Stomach (tissue), 9 donors: Measurements from ENCODE around the gene PDGFD. TPM values are rescaled to one million over a fixed set of nuclear protein-coding genes. Genes with fewer than 3 reads are reported as not detected.

ENCODE experiments used
- DNase-seq, 2 donors: peaks; one replicate each; pipeline versions ENCODE4 v3.0.0 to v3.0.0-alpha.2; 2013 to 2019
- H3K27ac ChIP-seq, 5 donors: fragments of 200-600 bp in 4 of 5; sonication (generic) in 4 of 5; one replicate each; pipeline ENCODE4 v1.5.1; 2013 to 2019; ENCODE audit warnings: mild to moderate bottlenecking in 1 of 5, moderate library complexity in 1 of 5
- H3K27me3 ChIP-seq, 3 donors: fragments of 200-600 bp; sonication (generic); one replicate each; pipeline ENCODE4 v1.5.1; 2017 to 2019; ENCODE audit warnings: mixed run types in 1 of 3
- H3K36me3 ChIP-seq, 4 donors: fragments of 200-600 bp; sonication (generic); 1 replicate in 3 of 4; 2 replicates in 1 of 4; pipeline ENCODE4 v1.5.1; 2016 to 2019
- H3K4me1 ChIP-seq, 4 donors: fragments of 200-600 bp; sonication (generic); one replicate each; pipeline ENCODE4 v1.5.1; 2016 to 2019
- H3K4me3 ChIP-seq, 4 donors: fragments of 200-600 bp; sonication (generic) in 3 of 4; one replicate each; pipeline ENCODE4 v1.5.1; 2016 to 2019; ENCODE audit warnings: mild to moderate bottlenecking in 1 of 4
- H3K9me3 ChIP-seq, 4 donors: fragments of 200-600 bp; sonication (generic); one replicate each; pipeline ENCODE4 v1.5.1; 2016 to 2019
- EP300 ChIP-seq: sonication (generic); formaldehyde crosslinking; IDR thresholded peaks from one replicate; pipeline ENCODE4 v1.6.1; 2017; ENCODE audit warnings: antibody characterized with exemption
- POLR2A ChIP-seq, 4 donors: fragments of 450-650 bp; IDR thresholded peaks; one replicate each; pipeline ENCODE4 v1.6.1; 2016; ENCODE audit warnings: antibody characterized with exemption in 4 of 4, control low read depth in 2 of 4, mild to moderate bottlenecking in 1 of 4, moderate library complexity in 1 of 4
- POLR2AphosphoS5 ChIP-seq, 3 donors: sonication (generic); formaldehyde crosslinking; IDR thresholded peaks; one replicate each; pipeline ENCODE4 v1.6.1; 2016; ENCODE audit warnings: antibody characterized with exemption in 3 of 3
- WGBS, 5 donors: extraction: QIAGEN DNeasy Blood & Tissue Kit in 3 of 5; methylation state at CpG; one replicate each; pipeline versions ENCODE4 v1.1.5 to v1.1.7; 2013 to 2018; 5-methylcytosine and 5-hydroxymethylcytosine counted together
- intact Hi-C: fragments of 100-400 bp; cut with DNase I; formaldehyde crosslinking; loops from one replicate; pipeline ENCODE4 v1.15.1; 2023; ENCODE audit warnings: low total_unique reads
- polyA plus RNA-seq, 3 donors: library from polyadenylated mRNA; stranded (reverse); fragments of 200-250 nt; gene quantifications; one replicate each; pipeline ENCODE4 v1.2.3, GENCODE V29; 2013
- total RNA-seq, 5 donors: library from RNA; depleted of rRNA; stranded (reverse); fragments of >200 nt; gene quantifications; one replicate each; pipeline versions ENCODE4 v1.1.0 to v1.2.3, GENCODE V29; 2014 to 2016
- TF ChIP-seq, protein P1 (sequence below), 7 experiments: fragments of 450-650 bp in 4 of 7; fragments of 200-600 bp in 3 of 7; sonication (generic) in 3 of 7; IDR thresholded peaks; one replicate each; pipeline ENCODE4 v1.5.1; 2016 to 2019; ENCODE audit warnings: antibody characterized with exemption in 7 of 7, control low read depth in 2 of 7, mild to moderate bottlenecking in 1 of 7
- donor health status: healthy with polysubstance abuse.
- donor health status: Bipolar disorder and iron deficiency.
- donor health status: healthy.

Gene PDGFD
- total and polyA plus RNA-seq, 8 donors: 2.4 to 41.5 (median 9.0) TPM; not detected in 1

- H3K27me3 ChIP-seq: no peaks in the 10 kb centered on the region
- no peak overlapping the region for H3K4me3 ChIP-seq
- intact Hi-C loops: no loop called here
- H3K27ac ChIP-seq: no peak overlapping the region
- no peak for DNase-seq
- TF ChIP-seq POLR2AphosphoS5 (IDR thresholded peaks at IDR 0.05) (no peak), POLR2A (IDR thresholded peaks at IDR 0.05) (no peak), EP300 (no peak)
- TF ChIP-seq, protein P1, sequence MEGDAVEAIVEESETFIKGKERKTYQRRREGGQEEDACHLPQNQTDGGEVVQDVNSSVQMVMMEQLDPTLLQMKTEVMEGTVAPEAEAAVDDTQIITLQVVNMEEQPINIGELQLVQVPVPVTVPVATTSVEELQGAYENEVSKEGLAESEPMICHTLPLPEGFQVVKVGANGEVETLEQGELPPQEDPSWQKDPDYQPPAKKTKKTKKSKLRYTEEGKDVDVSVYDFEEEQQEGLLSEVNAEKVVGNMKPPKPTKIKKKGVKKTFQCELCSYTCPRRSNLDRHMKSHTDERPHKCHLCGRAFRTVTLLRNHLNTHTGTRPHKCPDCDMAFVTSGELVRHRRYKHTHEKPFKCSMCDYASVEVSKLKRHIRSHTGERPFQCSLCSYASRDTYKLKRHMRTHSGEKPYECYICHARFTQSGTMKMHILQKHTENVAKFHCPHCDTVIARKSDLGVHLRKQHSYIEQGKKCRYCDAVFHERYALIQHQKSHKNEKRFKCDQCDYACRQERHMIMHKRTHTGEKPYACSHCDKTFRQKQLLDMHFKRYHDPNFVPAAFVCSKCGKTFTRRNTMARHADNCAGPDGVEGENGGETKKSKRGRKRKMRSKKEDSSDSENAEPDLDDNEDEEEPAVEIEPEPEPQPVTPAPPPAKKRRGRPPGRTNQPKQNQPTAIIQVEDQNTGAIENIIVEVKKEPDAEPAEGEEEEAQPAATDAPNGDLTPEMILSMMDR (IDR thresholded peaks at IDR 0.05): no peak
- no peaks in the 10 kb centered on the region for H3K36me3 ChIP-seq
- H3K4me1 ChIP-seq: no peaks in the 10 kb centered on the region
- H3K9me3 ChIP-seq: no peaks in the 10 kb centered on the region
- WGBS, 5 donors: 74 to 91% (median 76%) methylated on average over 2 of the region's 2 CpGs
Measured at GRCh38 chr11:103875855-103876510, 288.0 kb downstream of the PDGFD start.

DNA sequence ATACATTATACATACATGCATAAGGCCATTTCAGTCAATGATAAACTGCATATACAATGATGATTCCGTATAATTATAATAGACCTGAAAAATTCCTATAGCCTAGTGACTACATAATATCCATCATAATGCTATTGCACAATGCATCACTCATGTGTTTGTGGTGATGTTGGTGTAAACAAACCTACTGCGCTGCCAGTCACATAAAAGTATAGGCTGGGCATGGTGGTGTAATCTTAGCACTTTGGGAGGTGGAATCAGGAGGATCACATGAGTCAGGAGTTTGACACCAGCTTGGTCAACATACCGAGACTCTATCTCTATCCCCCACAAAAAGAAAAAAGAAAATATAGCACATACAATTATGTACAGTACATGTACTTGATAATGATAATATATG lies 291.2 kb downstream of the PDGFD start:
- H3K4me1 ChIP-seq: no peaks in the 10 kb centered on the region
- no peaks in the 10 kb centered on the region for H3K27me3 ChIP-seq
- H3K27ac ChIP-seq: no peak overlapping the region
- 76 to 97% (median 92%) methylated on average over 3 of the region's 3 CpGs for WGBS, 5 donors
- no peaks in the 10 kb centered on the region for H3K36me3 ChIP-seq
- intact Hi-C loops: no loop called here
- no peaks in the 10 kb centered on the region for H3K9me3 ChIP-seq
- no peak for TF ChIP-seq POLR2A (IDR thresholded peaks at IDR 0.05)
- no peak for DNase-seq
- H3K4me3 ChIP-seq: no peak overlapping the region

DNA sequence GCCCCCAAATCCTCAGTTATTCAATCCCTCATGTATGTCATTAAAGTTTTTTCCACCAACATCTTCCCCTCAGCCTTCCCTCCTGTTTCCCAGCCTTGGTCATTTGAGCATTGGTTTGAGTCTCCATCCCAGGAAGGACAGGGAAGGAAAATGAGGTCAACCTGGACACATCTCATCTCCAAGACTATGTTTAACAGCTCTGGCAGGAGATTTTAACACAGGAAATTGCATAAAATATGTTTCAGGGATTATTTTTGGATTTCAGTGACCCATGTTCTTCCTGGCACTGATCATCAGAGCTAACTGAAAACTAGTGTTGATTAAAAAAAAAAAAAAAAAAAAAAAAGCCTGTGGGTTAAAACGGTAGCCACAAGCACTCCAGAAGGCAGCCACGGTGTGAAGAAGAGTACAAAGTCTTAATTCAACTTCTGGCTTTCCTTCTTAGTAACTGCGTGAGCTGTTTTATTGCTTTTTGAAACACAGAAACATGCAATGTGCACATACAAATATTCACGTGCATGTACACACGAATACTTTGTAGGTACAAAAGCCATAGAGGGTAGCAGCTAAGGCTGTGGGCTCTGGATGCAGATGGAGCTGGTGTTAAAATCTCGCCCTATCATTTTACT lies 291.9 kb downstream of the PDGFD start:
- TF ChIP-seq POLR2AphosphoS5 (IDR thresholded peaks at IDR 0.05): no peak
- no peak for TF ChIP-seq POLR2A (IDR thresholded peaks at IDR 0.05)
- TF ChIP-seq EP300: no peak
- TF ChIP-seq, protein P1 (IDR thresholded peaks at IDR 0.05): no peak
- Histone ChIP-seq H3K4me1 (no peaks in the 10 kb centered on the region), H3K27ac (no peak overlapping the region), H3K36me3 (no peaks in the 10 kb centered on the region), H3K9me3 (no peaks in the 10 kb centered on the region), H3K27me3 (no peaks in the 10 kb centered on the region), H3K4me3 (no peak overlapping the region)
- 66 to 78% (median 75%) methylated on average over 6 of the region's 6 CpGs for WGBS, 5 donors
- intact Hi-C loops: no loop called here
- DNase-seq: no peak

DNA sequence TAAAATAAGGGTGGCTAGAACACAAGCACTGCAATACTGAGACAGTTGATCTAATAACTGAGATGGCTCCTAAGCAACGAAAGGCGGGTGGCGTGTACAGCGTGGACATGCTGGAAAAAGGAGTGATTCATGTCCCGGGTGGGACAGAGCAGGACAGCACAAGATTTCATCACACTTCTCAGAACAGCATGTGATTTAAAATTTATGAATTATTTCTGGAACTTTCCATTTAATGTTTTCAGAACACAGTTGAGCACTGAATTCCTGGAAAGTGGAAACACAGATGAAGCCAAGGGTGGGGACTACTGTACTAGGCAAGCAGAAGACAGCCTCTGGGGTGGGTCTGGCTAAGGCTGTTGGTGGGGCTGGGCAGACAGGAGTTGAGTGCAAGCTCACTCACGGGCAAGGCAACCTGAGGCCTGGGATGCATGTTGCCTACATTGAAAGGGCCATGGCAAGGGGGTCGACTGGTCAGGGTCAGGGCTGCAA lies 293.1 kb downstream of the PDGFD start:
- H3K4me1 ChIP-seq: no peaks in the 10 kb centered on the region
- no peaks in the 10 kb centered on the region for H3K9me3 ChIP-seq
- TF ChIP-seq, protein P1 (IDR thresholded peaks at IDR 0.05): no peak
- no peak for TF ChIP-seq EP300
- no peak for TF ChIP-seq POLR2AphosphoS5 (IDR thresholded peaks at IDR 0.05)
- TF ChIP-seq POLR2A (IDR thresholded peaks at IDR 0.05): no peak
- H3K36me3 ChIP-seq: no peaks in the 10 kb centered on the region
- H3K27ac ChIP-seq: no peak overlapping the region
- DNase-seq: peak in 1 of 2 donors; percentile 15
- 87 to 94% (median 92%) methylated on average over 7 of the region's 7 CpGs for WGBS, 5 donors
- H3K4me3 ChIP-seq: no peak overlapping the region
- intact Hi-C loops: no loop called here
- H3K27me3 ChIP-seq: no peaks in the 10 kb centered on the region

- no peak overlapping the region for H3K27ac ChIP-seq
- no peaks in the 10 kb centered on the region for H3K27me3 ChIP-seq
- no peak for DNase-seq
- no peaks in the 10 kb centered on the region for H3K9me3 ChIP-seq
- TF ChIP-seq POLR2A (IDR thresholded peaks at IDR 0.05) (no peak), EP300 (no peak), POLR2AphosphoS5 (IDR thresholded peaks at IDR 0.05) (no peak)
- TF ChIP-seq, protein P1 (IDR thresholded peaks at IDR 0.05): no peak
- H3K4me3 ChIP-seq: no peak overlapping the region
- intact Hi-C loops: no loop called here
- no peaks in the 10 kb centered on the region for H3K4me1 ChIP-seq
- no peaks in the 10 kb centered on the region for H3K36me3 ChIP-seq
- 93 to 97% (median 96%) methylated on average over 4 of the region's 4 CpGs for whole genome bisulfite sequencing, 5 donors
Measured at GRCh38 chr11:103867481-103867880, 296.5 kb downstream of the PDGFD start.
